Activated naive CD4-positive, alpha-beta T cell (primary cell): ENCODE measurements around the gene GRB10.

Experiments
- DNase-seq, 4 experiments: peaks; one replicate each; lab custom pipeline; 2025; lab: John Stamatoyannopoulos, UW

The GRB10 gene

DNA sequence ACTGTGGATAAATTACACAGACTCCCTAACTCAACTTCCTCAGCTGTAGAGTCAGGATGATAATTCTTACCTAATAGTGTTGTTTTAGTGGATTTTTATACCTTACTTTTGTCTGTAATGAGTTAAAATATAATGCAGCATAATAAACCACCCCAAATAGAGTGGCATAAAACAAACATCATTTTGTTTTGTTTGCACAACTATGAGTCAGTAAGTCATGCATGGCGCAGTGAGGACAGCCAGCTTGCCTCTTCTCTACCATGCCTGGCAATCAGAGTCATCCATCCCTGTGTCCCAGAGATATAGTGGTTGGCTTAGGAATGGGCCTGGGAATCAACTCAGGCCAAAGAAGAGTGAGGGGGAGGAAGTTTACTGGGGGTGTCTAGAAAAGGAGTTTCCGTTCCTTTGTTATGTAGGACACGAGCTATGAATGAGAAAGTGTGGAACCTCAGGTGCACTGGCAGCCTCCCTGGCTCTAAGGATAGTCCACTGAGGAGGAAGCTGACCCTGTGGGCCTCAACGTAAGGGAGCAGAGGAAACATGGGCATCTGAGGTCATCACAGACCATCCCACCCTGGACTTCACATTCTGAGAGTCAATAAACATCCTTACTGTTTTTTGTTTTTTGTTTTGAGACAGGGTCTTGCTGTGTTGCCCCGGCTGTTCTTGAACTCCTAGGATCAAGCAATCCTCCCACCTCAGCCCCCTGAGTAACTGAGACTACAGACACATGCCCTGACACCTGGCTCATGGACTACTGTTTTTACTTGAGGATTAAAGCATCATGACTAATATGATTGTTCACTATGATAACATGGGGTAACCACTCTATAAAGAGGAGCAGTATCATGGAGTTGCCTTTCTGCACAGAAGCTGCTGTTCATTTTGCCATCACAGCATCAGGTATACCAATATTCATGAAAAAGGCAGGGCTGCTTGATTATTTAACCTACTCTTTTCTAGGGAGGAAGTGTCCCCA is 21.0 kb upstream of the GRB10 start:
- no peak for DNase-seq

DNA sequence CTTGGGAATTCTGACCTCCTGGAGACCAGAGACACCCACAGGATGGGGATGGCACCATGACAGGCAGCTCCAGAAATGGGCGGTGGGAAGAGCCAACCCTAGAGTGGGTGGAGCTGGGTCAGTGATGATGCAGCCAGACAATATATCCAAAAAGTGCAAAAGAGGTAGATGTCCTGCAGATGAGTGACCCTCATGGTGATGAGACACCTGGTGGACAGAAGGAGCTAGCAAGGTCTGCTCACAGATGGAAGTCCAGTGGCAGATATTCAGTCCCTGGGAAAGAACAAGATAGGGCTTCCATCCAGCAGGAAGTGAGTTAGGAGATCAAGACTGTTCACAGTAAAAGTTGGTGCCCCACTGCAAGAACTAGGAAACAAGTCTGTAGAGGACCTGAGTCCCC is 19.2 kb upstream of the GRB10 start:
- no peak for DNase-seq

DNA sequence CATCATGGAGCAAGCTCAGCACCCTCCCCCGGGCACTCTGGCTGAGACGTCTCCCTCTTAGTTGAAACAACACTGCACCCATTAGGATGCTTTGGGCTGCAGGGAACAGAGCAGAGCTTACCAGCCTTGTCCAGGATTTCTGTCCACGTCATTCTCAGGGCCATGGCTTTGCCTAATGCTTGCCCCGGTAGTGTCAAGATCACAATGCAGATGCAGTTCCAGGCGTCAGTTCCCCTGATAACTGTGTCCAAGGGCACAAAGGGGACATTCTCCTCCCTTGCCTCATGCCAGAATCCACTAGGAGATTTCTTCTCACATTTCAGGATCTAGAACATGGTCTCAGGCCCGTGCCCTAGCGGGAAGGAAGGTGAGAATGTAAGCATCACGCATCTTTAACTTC is 17.2 kb upstream of the GRB10 start:
- DNase-seq, result no peak

DNA sequence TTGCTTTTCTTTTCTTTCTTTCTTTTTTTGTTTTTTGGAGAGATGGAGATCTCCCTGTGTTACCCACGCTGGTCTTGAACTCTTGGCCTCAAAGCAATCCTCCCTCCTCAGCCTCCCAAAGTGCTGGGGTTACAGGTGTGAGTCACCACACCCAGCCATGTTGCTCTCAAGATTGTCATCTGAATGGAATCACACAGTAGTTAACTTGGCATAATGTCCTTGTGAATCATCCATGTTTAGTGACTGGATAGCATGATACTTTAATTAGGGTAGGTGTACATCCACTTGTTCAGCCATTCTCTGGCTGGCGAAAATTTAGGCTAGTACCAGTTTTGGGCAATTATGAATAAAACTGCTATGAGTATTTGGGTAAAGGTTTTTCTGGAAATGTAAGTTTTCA is 15.4 kb upstream of the GRB10 start:
- DNase-seq, result no peak

DNA sequence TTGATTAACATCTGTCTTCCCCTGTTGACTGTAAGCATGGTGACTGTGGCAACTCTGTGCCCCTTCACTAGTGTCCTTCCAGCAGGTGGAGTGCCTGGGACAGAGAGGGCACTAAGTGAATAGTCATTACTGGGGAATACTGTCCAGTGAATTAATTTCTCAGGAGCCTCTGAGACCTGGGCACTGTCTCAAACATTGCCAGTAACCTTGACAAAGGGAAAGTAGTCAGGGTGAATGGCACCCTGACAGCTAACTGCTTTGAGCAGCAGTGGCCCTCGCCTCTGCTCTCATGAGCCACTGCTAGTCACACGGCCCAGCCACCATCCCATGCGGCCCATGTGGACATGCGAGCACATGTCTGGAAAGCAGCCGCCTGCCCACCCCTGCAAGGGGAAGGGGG is 13.1 kb upstream of the GRB10 start:
- no peak for DNase-seq

DNA sequence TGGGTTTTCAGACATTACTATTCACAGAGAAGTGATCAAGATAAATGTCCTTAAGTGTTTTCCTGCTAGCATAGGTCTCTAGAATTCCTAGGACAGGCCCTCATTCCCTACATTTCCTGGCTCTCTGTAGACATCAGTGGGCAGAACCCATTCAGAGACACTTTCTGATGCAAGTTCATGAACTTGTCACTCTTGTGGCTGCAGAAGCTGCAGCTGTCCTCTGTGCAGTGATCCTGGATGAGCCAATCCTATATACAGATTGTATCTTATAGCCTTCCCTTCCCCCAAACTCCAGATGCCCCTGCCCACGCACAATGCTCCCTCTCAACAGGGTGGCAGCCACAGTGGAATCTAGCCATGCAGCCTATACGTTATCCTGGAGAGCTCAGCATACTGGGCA is 12.6 kb upstream of the GRB10 start:
- DNase-seq, result no peak

DNA sequence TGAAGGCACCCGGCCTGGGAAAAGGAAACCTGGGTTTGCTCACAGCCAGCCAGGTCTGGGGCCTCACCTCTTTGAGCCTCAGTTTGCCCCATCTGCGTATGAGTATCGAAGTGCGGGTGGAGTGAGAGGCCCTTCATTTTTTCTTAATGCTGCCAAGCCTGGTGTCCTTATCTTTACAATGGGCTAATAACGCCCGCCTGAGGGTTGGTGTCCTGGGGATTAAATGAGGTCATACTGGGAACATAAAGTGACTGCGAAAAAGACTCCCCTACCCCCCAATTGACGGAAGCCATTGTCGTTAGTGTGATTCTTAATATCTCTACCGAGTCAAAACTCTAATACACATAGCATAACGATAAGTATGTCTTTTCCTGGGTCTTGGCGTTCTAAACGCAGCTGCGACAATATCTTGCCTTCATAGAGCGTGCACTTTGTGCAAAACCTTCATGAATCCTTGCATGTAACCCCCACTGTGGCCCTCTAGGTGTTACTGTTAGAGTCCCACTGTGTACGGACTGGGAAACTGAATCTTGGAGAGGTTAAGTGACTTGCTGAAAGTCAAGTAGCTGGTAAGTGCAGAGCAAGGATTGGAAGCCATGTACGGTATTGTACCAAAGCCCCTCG is 11.4 kb upstream of the GRB10 start:
- no peak for DNase-seq

DNA sequence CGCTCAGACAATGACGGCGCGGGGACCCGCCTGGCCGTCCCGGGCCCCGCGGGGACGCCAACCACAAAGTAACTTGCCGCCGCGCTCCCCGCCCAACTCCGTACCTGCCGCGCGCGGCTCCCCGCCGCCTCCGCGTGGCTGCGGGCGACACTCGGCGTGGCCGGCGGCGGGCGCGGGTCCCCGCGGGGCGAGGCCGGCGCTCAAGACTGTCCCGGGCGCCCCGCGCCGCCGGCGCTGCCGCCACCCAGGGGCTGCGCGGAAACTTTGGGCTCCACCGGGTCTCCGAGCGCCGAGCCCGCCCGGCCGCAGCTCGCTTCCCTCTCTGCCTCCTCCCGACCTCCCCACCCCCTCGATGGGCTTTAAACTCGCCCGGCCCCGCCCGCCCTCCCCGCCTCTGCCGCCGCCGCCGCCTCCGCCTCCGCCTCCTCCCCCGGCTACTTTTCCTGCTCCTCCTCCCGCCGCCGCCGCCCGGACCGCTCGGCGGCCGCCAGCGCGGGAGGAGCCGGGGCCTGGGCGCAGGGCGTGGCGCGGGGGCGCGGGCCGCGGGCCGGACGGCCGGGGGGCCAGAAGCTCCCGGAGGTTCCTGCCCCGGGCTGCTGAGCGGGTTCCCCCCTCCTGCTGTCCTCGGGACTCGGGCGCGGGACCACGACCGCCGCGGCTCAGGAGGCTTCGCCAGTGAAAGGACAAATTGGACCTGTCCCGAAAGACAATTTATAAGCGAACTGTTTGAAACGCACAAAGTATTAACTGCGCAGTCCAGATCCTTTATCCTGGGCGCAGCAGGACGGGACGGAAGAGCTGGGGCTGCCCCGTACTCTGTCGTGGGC is 10.6 kb upstream of the GRB10 start:
- DNase-seq, result peak in 1 of 4 experiments; percentile 32

DNA sequence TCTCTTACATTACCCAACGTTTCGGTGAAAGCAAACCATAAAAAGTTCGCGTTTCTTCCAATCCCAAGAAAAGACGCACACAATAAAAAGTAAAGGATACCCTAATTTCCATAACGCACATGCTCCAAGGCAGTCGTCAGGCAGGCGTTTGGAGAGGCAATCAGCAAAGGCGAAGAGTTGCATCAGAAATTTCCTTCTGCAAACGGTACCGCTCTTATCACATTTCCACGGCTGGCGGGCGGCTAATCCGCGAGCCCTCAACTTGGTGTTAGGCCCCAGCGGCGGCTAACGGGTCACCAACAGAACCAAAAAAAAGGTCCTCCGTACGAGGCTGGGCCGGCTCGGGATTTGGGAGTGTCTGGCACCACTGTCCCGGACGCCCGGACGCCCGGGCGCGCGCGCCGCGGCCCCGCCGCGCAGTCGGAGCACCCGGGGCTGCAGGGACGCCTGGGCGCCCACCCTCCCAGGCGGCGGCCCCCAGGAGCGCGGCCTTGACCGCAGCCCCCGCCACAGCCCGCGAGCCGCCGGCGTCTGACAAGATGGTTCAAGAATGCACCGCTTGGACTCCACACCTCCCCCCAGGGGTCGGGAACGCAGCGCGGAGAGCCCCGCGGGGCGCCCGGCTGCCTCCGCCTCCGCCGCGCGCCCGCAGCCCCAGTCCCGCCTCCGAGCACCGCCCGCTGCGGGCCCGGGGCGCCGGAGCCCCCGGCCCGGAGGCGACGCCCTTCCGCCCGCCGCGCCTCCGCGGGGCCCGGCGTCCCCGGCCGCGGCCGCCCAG is 9.8 kb upstream of the GRB10 start:
- no peak for DNase-seq

DNA sequence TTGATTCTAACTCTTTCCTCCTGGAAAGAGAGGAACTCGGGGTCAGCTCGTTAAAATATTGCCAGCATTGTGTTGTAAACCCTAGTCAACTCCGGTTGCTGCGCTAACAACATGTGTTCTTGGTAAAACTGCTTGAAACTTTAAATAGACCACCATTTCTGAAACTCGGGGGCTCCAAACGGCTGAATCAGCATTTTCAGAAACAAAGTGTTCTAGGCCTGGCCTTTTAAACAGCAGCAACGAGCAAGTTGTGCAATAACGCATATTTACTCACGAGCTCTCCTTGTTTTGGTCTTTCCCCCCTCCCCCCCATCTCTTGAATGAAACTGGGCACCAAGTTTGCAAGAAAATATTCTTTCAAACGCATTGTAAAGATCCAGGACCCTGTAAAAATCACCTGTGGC is 9.2 kb upstream of the GRB10 start:
- DNase-seq, result no peak

DNA sequence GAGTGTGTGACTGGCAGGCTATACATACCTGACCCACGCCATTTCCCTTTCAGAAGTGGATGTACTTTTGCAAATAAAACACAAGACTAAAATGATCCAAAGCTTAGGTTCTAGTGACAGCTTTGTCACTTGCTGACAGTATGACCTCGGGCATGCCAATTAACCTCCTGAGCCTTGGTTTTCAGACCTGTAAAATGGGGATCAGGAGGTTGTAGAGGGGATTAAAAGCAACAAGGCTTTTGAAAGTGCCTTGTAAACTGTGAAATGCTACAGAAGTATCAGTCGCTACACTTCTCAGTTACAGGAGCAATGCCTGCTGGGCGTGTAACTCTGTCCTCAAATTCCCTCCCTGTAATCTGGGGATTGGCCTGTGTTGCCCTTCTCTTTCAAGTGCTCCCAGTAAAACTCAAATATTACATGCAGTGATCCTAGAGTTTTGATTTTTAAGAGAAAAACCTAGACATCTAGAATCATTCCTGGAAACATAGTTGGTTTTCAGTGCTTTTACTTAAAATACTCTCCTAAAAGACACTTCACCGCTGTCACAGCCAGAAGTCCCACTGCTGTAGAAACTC is 8.8 kb upstream of the GRB10 start:
- no peak for DNase-seq

DNA sequence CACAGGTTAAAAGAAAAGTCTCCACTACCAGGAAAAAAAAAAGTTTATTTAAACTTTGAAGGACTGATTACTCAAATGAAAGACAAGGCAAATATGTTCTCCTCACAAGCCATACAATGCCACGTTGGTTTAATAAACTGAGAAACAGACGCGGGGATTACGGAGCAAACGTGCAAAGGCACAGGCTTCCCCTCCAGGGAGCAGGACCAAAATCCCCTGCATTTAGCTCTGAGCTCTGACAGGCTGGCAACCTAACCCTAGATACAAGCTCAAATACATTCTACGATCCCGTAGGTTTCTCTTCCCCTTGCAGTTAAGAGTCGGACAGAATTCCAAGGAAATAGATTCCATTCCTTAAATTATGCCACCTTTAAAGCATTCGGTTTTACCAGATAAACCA is 7.7 kb upstream of the GRB10 start:
- no peak for DNase-seq

DNA sequence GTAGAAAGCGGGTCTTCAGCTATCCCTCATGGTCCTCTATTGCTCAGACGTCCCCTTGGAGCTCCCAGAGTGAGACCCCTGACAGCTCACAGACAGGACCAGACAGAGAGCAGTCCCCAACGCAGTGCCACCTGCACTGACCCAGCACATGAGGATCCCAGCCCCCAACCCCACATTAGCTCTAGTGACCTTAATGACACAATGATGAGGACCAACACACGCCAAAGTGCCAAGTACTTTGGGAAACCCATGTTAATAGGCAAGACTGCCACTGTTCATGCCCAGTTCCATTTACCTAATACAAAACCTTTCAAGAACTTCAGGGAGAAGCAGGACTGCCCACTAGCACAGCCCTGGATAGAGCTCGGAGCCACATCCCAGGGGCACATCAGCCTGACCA is 5.7 kb upstream of the GRB10 start:
- DNase-seq, result no peak

DNA sequence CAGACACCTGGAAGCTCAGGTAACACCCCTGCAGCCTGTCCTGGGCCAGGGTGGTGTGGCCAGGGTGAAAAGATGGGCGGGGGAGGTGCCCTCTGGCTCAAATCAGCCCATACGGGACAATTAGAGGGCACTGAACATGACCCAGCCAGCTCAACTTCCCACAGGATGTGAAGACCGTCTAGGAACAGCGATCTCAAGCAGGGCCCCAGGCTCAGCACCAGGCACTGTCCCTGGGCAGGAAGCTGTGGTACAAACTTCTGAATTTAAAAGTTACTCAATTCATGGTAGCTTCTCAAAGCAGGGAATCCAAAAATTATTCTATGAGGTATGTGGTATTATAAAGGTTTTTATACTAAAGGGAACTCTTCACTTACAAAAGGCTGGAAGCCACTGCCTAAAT is 5.1 kb upstream of the GRB10 start:
- no peak for DNase-seq

DNA sequence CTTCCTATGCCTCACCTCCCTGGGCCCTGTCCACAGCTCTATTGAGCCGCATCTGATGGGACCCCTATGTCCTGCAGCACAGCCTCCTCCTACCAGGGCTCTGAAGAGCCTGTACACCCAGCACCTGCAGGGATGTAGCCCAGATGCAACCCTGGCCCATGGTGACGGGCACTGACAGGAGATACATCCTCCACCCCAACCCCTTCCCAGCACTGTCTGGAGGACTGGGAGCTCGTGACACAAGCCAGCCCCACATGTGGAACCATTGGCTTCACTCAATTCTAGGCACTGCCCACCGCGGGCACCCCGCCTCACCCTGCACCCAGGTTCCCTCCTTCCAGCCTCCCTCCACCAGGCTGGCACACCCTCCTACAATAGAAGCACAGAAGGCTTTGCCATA is 2.6 kb upstream of the GRB10 start:
- DNase-seq, result no peak

DNA sequence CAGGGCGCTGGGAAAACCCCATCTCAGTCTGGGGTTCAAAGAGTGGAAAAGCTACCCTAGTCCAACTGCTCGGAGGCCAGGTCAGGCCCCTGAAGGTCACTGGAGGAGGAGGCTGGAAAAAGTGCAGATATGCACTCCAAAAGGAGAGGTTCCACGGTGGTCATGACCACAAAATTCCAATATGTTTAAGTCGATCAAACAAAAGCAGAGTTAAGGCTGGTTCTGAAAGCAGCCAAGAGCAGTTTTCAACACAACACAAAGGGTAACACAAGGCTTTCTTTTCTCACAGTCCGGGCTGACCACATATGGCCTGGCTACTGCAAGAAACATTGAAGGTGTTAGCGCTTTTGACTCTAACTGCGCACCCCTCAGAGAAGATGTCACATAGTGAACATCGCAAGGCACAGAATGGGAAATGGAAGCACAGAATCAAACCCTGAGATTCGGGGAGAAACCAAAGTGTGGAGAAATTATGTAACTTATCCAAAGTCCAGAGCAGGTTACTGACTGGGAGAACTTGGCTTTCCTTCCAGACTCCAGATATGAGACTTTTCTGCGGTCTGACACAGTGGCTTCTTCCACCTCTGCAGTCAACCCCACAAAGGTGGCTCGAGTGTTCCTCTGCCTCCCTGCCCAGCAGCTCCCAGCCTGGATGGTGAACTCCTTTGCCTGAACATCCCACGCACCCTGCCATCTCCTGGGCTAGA is 1.3 kb upstream of the GRB10 start:
- no peak for DNase-seq

DNA sequence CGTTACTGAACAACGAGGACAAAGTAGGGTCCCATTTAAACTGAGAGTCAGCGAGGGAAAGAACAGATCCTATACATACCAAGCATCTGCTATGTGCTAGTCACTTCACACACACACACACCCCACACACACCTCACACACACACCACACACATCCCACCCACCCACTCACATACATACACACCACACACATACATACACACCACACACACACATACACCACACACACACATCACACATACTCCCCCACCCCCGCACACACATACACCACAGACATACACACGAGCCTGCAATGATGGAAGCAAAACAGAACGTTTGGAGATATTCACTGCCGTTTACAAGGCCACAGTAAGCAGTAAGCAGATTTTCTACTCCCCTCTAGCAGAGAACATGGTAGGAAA is 607 bp upstream of the GRB10 start:
- no peak for DNase-seq

DNA sequence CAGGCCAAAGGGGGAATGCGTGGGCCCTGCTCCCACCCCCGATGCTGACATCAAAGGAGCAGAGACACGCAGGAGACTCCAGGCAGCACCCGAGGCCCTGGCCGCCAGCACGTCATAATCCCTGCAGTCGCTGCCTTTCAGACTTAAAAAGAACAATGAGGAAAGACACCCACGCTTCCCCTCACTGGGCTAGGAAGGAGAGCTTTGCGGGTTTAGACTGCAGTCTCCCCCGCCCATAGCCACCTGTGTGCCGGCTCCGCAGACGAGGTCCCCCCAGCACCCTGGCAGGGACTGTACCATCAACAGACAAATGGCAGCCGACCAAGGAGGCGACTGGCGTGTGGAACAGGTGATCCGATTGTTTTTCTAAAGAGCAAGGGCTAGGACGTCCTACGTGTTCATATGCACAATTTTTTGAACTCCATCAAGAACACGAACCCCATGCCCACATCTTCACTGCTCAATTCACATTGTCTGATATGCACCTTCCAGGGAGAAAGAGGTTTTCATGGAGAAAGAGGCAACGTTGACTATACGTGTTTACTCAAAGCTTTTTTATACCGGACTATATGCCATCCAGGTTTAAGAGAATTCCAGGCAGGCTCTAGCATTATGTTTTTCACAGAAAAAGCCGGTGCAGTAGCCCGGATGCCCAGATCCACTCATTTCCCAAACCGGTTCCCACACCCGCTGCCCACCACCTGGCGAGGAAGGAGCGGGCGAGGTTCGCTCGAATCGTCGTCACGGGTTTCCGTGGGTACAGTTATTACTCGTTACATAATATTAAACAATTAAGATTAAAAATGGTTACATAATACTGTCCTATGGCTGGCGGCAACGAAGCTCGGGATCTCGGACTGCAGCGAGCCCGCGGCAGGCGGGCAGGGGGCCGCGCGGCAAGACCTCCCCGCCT is 1.1 kb downstream of the GRB10 start:
- peak in 1 of 4 experiments; percentile 25 for DNase-seq

DNA sequence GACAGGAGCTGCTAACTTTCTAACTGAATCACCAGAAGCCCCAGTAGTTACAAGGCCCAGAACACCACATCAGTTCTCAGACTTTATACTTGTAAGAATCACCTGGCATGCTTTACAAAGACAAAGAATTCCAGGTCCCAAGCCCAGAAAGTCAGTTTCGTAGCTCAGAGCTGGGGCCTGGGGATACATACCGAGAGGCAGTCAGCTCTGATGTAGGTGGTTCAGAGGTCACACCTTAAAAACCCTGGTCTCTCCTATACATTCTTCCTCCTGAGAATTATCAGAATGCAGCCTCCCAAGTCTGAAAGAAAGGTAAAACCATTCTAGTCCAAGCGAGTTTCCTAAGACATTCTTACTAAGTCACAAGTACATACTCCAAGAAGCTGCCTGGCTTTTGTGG is 2.3 kb downstream of the GRB10 start:
- DNase-seq, result no peak

DNA sequence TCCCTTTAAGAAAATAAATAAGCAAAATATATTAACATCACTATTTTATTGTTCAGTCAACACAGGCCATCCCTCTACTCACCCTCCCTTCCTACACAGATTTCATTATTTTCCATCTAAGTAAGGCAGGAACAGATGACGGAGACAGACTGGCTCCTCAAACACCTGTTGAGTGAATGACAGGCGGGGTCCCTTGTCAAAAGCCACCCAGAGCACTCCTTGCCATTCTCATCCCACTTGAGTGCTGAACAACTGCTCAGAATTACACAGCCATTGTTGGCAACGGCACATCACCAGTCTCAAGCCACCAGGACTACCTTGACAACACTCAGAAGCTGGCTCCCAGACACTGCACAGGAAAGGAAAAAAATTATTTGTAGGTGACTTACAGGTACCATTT is 3.3 kb downstream of the GRB10 start:
- DNase-seq, result no peak
